RWPE2 (cell line): ENCODE results near the gene CYP2R1.
A peak's percentile ranks its signal among the peaks of the same experiment; 100 is the strongest.

ENCODE experiments used
- ATAC-seq: fragments of 200-7000 bp; cut with Tn5 transposase; 3 replicates; pipeline ENCODE4 v1.9.1; 2021; ENCODE audit warnings: low read depth
- DNase-seq: peaks from one replicate; pipeline ENCODE4 v3.0.0-alpha.2; 2020; ENCODE audit warnings: low spot score
- H3K27ac ChIP-seq: fragments of 450-650 bp; 2 replicates; pipeline ENCODE4 v1.5.1; 2017; ENCODE audit warnings: mild to moderate bottlenecking; ENCODE audit not compliant: poor library complexity, severe bottlenecking
- H3K27me3 ChIP-seq: fragments of 250-450 bp; sonication (Bioruptor Pico); 2 replicates; pipeline ENCODE4 v1.5.1; 2021; ENCODE audit warnings: mild to moderate bottlenecking, moderate library complexity; ENCODE audit not compliant: insufficient read depth, poor library complexity, severe bottlenecking
- H3K36me3 ChIP-seq: fragments of 250-450 bp; sonication (Bioruptor Pico); 2 replicates; pipeline ENCODE4 v1.5.1; 2020; ENCODE audit warnings: low read depth, mild to moderate bottlenecking, moderate library complexity
- H3K4me1 ChIP-seq: fragments of 250-450 bp; sonication (Bioruptor Pico); 2 replicates; pipeline ENCODE4 v1.5.1; 2021; ENCODE audit warnings: mild to moderate bottlenecking, moderate library complexity; ENCODE audit not compliant: insufficient read depth, poor library complexity, severe bottlenecking
- H3K4me3 ChIP-seq: fragments of 250-450 bp; sonication (Bioruptor Pico); 2 replicates; pipeline ENCODE4 v1.5.1; 2021; ENCODE audit warnings: mild to moderate bottlenecking, moderate library complexity; ENCODE audit not compliant: severe bottlenecking
- H3K9me3 ChIP-seq: fragments of 250-450 bp; sonication (Bioruptor Pico); 2 replicates; pipeline ENCODE4 v1.5.1; 2021; ENCODE audit warnings: mild to moderate bottlenecking, moderate library complexity; ENCODE audit not compliant: severe bottlenecking
- TF ChIP-seq, protein P1 (sequence below): fragments of 450-650 bp; IDR thresholded peaks from one replicate; pipeline ENCODE4 v1.5.1; 2017; ENCODE audit warnings: mild to moderate bottlenecking, moderate library complexity; ENCODE audit not compliant: poor library complexity, severe bottlenecking

The CYP2R1 gene

DNA sequence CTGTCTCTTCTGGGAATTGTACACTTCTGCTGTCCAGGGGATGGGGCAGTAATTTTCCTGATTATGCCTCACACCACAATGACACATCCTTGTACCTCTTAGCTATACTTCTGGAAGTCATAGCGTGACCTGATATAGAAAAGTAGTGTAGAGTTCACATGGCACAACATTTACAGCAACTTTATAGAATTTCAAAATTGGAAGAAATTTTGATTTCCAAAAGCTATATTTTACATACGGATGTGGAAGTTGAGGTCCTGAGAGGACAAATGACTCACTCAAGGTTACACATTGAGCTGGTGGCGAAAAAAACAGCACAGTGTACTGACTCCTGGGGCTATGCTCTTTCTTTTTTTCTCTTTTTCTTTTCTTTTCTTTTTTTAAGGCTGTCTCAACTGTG is 6.3 kb upstream of the CYP2R1 start:
- Histone ChIP-seq H3K4me1 (peaks cover 5% of the 10 kb centered on the region), H3K4me3 (no peak overlapping the region), H3K27ac (no peak overlapping the region), H3K27me3 (no peaks in the 10 kb centered on the region), H3K9me3 (no peaks in the 10 kb centered on the region), H3K36me3 (no peaks in the 10 kb centered on the region)
- ATAC-seq (no peak), DNase-seq (no peak)
- TF ChIP-seq, protein P1, sequence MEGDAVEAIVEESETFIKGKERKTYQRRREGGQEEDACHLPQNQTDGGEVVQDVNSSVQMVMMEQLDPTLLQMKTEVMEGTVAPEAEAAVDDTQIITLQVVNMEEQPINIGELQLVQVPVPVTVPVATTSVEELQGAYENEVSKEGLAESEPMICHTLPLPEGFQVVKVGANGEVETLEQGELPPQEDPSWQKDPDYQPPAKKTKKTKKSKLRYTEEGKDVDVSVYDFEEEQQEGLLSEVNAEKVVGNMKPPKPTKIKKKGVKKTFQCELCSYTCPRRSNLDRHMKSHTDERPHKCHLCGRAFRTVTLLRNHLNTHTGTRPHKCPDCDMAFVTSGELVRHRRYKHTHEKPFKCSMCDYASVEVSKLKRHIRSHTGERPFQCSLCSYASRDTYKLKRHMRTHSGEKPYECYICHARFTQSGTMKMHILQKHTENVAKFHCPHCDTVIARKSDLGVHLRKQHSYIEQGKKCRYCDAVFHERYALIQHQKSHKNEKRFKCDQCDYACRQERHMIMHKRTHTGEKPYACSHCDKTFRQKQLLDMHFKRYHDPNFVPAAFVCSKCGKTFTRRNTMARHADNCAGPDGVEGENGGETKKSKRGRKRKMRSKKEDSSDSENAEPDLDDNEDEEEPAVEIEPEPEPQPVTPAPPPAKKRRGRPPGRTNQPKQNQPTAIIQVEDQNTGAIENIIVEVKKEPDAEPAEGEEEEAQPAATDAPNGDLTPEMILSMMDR, result no peak

DNA sequence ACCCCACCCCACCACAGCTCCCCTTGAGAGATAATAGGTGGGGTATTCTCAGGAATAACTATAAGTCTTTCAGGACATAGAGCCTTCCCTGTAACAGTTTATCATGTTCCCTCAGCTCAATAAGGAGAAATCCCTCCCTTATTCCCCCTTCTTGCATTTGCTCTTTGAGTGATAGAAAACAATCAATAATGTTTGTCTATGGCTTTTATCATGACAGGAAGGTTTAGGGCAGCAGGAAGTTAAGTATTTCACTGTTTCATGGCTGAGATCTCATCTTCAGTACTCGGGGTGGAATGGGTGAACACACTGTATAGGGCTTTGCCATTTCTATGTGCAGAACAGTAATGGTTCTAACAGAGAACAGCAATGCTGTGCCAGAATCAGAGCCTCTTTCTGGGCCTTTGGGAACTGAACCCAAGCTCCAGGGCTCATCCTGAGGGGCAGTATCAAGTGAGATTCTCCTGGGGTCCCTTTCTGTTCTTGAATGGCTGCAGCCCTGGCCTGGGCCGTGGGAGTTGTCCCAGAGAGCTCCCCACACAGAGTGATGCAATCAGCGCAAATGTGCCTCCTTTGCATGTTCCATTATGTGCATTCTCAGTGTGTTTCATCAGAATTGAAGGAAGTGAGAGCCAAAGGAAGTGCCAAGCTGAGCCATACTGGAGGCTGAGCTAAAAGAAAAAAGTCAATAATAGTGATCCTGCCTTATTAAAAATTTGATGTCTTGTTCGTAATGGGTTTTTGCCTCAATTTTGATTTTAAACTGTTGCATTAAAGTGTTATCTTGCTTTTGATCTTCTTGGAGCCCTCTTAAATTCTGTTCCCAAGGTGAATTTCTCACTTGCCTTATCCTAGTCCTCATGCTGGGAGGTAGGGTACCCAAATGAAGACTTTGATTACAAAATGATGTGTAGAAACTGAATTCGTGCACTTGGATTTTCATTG is 2.9 kb upstream of the CYP2R1 start:
- ATAC-seq (no peak), DNase-seq (no peak)

DNA sequence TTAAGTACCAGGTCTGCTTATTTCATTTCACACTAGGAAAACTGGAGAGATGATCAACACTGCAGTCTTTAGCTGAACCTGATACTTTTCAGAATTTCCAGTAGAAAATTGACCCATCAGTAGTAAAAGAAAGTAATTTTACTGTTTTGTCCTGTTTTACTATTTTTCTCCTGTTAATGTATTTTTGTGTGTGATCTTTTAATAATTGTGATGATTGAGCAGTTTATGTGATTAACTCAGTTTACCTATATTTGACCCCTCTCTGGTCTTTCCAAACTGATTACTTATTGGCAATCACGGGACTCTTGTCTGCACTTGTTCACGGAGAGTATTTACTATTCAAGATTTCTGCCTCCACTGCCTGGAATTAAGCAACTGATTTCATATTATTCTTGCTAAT is 546 bp upstream of the CYP2R1 start:
- TF ChIP-seq, protein P1, result no peak
- no peak overlapping the region for H3K27ac ChIP-seq
- no peaks in the 10 kb centered on the region for H3K36me3 ChIP-seq
- H3K9me3 ChIP-seq, result no peaks in the 10 kb centered on the region
- H3K4me3 ChIP-seq, result peak overlapping the region; percentile 46
- DNase-seq (no peak), ATAC-seq (no peak)
- no peaks in the 10 kb centered on the region for H3K4me1 ChIP-seq
- no peaks in the 10 kb centered on the region for H3K27me3 ChIP-seq

More for the DNA sequence above, 2.9 kb upstream of the CYP2R1 start:
- H3K27ac ChIP-seq, result no peak overlapping the region
- H3K9me3 ChIP-seq, result no peaks in the 10 kb centered on the region
- no peak overlapping the region for H3K4me3 ChIP-seq
- TF ChIP-seq, protein P1, result no peak
- no peaks in the 10 kb centered on the region for H3K36me3 ChIP-seq
- H3K4me1 ChIP-seq, result no peaks in the 10 kb centered on the region
- H3K27me3 ChIP-seq, result no peaks in the 10 kb centered on the region

DNA sequence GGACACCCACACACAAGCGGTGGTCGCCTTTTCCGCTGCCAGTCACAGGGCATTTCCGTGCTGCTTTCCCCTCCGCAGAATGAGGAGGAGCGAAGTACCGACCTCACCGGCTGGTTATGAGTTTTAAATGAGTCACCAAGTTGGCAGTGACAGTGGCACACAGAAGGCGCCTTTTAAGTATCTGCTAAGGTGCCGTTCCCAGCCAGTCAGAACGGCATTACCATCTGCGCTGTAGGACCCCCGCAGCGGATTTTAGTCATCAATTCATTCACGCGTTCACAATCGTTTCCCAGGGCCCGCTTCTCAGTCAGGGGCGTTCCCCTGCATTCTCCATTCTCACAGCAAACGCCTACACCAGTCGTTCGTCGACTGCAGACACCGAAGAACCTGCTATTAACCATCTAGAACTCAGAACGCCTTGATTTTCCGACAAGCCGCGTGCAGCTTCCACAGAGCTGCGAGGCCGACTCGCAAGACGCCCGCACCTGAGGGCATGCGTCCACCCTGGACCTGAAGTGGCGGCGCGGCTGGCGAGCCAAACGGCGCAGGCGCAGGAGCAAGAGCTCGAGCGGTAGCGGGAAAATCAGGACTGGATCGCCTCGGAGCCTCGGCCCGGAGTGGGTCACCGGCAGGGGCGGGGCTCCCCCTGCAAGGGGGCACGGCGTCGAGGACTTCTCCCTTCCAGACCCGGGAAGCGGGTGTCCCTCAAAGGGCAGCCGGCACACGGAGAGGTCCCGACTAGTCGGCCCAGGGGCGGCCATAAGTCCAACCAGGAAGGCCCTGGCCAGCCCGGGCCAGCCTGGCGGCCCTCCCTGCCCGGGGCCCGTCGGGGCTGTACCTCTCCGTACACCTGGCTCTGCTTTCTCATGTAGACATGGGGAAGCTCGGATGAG is 642 bp downstream of the CYP2R1 start:
- peak overlapping the region; percentile 40 for H3K27ac ChIP-seq
- no peaks in the 10 kb centered on the region for H3K27me3 ChIP-seq
- no peaks in the 10 kb centered on the region for H3K4me1 ChIP-seq
- peak overlapping the region; percentile 46 for H3K4me3 ChIP-seq
- peak; percentile 81 for DNase-seq
- H3K9me3 ChIP-seq, result no peaks in the 10 kb centered on the region
- H3K36me3 ChIP-seq, result no peaks in the 10 kb centered on the region
- TF ChIP-seq, protein P1, result no peak
- ATAC-seq, result peak; percentile 66
